ENCODE data around the gene MYH7.

MYH7 gene

GRCh38 chr14:23380976-23381375 is 54.5 kb downstream of the MYH7 start:
- no peak for DNase-seq (ENCODE audit: low read depth)

DNA sequence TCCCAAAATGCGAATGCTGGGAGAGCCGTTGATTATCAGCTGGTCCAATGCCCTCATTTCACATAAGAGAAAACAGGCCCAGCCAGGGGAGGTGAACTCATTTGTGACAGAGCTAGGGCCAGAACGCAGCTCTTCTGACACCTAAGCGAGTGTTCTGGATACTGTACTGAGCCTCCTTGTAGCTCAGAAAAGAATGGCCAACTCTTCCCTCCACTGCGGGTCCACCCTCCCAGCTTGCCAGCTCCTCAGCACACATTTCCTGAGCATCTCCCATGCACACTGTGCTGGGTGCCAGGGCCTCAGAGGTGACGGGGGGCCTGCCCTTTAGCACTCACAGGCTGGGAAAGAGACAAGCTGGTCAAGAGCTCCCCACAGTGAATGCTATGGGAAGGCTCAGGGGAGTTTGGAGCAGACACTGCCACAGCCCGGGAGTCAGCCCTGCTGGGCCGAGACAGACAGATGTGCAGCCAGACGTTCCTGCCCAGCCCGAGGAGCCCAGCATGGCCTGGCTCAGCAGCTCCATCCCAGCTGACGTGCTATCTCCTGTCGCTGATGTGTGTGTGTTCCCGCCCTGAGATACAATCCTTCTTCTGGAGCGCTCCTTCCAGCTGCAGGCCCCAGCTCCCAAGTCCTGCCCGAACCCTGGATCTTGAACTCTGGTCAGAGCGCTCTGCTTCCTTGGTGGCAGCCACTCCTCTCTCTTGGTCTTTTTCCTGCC is 55.1 kb downstream of the MYH7 start:
- H3K4me3 ChIP-seq (replicated peaks; ENCODE audit: low read depth, low read length), result no peak overlapping the region
- DNase-seq (ENCODE audit: low read depth), result no peak
- TF ChIP-seq, protein P1, sequence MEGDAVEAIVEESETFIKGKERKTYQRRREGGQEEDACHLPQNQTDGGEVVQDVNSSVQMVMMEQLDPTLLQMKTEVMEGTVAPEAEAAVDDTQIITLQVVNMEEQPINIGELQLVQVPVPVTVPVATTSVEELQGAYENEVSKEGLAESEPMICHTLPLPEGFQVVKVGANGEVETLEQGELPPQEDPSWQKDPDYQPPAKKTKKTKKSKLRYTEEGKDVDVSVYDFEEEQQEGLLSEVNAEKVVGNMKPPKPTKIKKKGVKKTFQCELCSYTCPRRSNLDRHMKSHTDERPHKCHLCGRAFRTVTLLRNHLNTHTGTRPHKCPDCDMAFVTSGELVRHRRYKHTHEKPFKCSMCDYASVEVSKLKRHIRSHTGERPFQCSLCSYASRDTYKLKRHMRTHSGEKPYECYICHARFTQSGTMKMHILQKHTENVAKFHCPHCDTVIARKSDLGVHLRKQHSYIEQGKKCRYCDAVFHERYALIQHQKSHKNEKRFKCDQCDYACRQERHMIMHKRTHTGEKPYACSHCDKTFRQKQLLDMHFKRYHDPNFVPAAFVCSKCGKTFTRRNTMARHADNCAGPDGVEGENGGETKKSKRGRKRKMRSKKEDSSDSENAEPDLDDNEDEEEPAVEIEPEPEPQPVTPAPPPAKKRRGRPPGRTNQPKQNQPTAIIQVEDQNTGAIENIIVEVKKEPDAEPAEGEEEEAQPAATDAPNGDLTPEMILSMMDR (IDR thresholded peaks at IDR 0.05; ENCODE audit: low read length, missing control alignments), result no peak

More at GRCh38 chr14:23380976-23381375, 54.5 kb downstream of the MYH7 start:
- no peak overlapping the region for H3K4me3 ChIP-seq (replicated peaks; ENCODE audit: low read depth, low read length)
- TF ChIP-seq, protein P1 (IDR thresholded peaks at IDR 0.05; ENCODE audit: low read length, missing control alignments), result no peak

DNA sequence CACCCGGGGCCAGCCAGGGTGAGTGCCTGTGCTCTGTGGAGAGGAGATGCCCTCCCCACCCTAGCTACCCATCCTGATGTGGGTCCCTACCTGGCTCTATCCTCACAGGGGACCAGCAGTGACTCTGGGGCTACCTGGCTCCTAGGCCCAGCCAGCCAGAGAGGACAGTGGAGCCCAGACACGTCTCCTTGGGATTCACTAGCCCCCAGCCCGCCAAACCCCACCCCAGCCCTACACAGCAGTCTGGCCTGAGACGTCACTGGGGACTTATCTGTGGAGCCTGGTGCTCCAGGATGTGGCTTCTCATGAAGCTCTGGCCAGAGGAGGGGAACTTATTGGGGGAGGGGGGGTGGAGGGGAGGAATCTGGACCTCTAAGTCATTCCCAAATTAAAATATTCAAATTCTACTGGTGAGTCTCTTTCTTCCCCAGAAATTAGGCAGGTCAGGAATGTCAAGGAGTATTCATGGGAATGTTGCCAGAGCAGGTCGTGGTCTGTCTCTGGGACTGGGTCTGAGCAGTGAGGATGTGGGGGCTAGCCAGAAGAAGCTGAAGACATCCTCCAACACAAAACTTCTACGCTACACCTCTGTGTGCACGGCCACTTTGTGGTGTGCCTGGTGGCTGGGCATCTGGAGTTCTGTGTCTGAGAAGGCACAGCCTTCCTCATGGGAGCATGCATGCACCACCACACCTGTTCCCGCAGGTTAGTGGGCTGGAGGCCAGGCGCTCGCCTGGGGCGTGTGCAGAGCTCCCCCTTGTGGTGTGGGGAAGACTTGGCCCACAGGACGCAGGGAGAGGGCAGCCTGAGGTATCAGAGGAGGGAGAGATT is 55.9 kb downstream of the MYH7 start:
- peak; percentile 38 for DNase-seq (ENCODE audit: low read depth)
- TF ChIP-seq, protein P1 (IDR thresholded peaks at IDR 0.05; ENCODE audit: low read length, missing control alignments), result peak; percentile 99

GRCh38 chr14:23378612-23379220 is 56.7 kb downstream of the MYH7 start:
- TF ChIP-seq, protein P1 (IDR thresholded peaks at IDR 0.05; ENCODE audit: low read length, missing control alignments), result no peak
- no peak overlapping the region for H3K4me3 ChIP-seq (replicated peaks; ENCODE audit: low read depth, low read length)
- no peak for DNase-seq (ENCODE audit: low read depth)

More for the DNA sequence above, 55.9 kb downstream of the MYH7 start:
- H3K4me3 ChIP-seq (replicated peaks; ENCODE audit: low read depth, low read length), result no peak overlapping the region

- DNase-seq (ENCODE audit: low read depth), result no peak
- TF ChIP-seq, protein P1 (IDR thresholded peaks at IDR 0.05; ENCODE audit: low read length, missing control alignments), result no peak
- no peak overlapping the region for H3K4me3 ChIP-seq (replicated peaks; ENCODE audit: low read depth, low read length)
These were observed 57.6 kb downstream of the MYH7 start for GRCh38 chr14:23377573-23378563.

DNA sequence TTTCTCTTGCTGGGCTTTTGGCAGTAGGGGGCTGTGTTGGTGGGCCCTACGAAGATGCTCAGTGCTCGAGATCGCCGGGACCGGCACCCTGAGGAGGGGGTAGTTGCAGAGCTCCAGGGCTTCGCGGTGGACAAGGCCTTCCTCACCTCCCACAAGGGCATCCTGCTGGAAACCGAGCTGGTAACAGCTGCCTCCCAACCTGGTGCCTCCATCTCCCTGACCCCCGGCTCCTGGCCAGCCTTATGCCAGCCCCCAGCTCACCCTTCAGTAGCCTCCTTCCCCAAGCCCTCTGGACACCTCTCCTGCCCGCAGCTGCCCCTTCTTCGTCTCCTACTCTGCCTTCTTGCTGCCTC is 58.3 kb downstream of the MYH7 start:
- DNase-seq (ENCODE audit: low read depth), result no peak
- TF ChIP-seq, protein P1 (IDR thresholded peaks at IDR 0.05; ENCODE audit: low read length, missing control alignments), result no peak
- no peak overlapping the region for H3K4me3 ChIP-seq (replicated peaks; ENCODE audit: low read depth, low read length)
